ENCODE measurements around the gene OSBPL5. TPM values are rescaled to one million over a fixed set of nuclear protein-coding genes. Genes with fewer than 3 reads are reported as not detected.

Gene OSBPL5
- total and polyA plus RNA-seq, 2 of the 4 experiments (the other 2 are of a cell fraction) = 14.9 to 22.3 TPM

GRCh38 chr11:3198815-3199214 lies 33.7 kb upstream of the OSBPL5 start:
- ChIA-PET CTCF (no interaction called here), POLR2A (ENCODE audit: unreplicated experiment) (interaction anchor here (0.5 kb wide), 1 partner anchor 12 kb away, joined by 13 read pairs; no protein-coding TSS in a partner anchor)
- intact Hi-C loops (cut with micrococcal nuclease) = no loop called here

More at GRCh38 chr11:3198815-3199214, 33.7 kb upstream of the OSBPL5 start:
- DNase-seq = no peak
- no peak for TF ChIP-seq SMC3 (IDR thresholded peaks at IDR 0.05; ENCODE audit: low read depth, low read length)
- TF ChIP-seq MAFK (IDR thresholded peaks at IDR 0.05; ENCODE audit: low read depth, low read length) = no peak
- no peak for TF ChIP-seq MAZ (IDR thresholded peaks at IDR 0.05; ENCODE audit: borderline replicate concordance, low read depth, low read length)
- TF ChIP-seq RFX5 (IDR thresholded peaks at IDR 0.05; ENCODE audit: low read depth, low read length) = no peak
- no peak for TF ChIP-seq CHD1 (IDR thresholded peaks at IDR 0.05; ENCODE audit: low read depth, low read length)
- no peak for TF ChIP-seq MXI1 (IDR thresholded peaks at IDR 0.05; ENCODE audit: borderline replicate concordance, low read depth, low read length)
- TF ChIP-seq CEBPB (IDR thresholded peaks at IDR 0.05; ENCODE audit: low read depth, low read length) = no peak
- no peak for TF ChIP-seq USF2 (IDR thresholded peaks at IDR 0.05; ENCODE audit: low read depth, low read length)
- TF ChIP-seq FOS (IDR thresholded peaks at IDR 0.05; ENCODE audit: low read depth, low read length) = no peak
- TF ChIP-seq POLR2A (IDR thresholded peaks at IDR 0.05; ENCODE audit: low read depth, low read length) = no peak
- TF ChIP-seq BHLHE40 (IDR thresholded peaks at IDR 0.05; ENCODE audit: low read depth, low read length) = no peak
- TF ChIP-seq CTCF (conservative IDR thresholded peaks at IDR 0.05; ENCODE audit: low read depth, low read length) = no peak
- ATAC-seq (ENCODE audit: low read depth) = no peak
- no peak overlapping the region for H3K14ac ChIP-seq (replicated peaks; ENCODE audit: low read depth, low read length)
- no peaks in the 10 kb centered on the region for H4K20me1 ChIP-seq (ENCODE audit: insufficient read depth, low read length)
- dilution Hi-C loops (cut with HindIII; ENCODE audit: low sequenced_read_pairs, unreplicated experiment) (no loop called here), in situ Hi-C loops (cut with MboI; ENCODE audit: low sequenced_read_pairs) (no loop called here)
- no peak overlapping the region for H2BK120ac ChIP-seq (ENCODE audit: low read depth, low read length)
- no peak overlapping the region for H2AFZ ChIP-seq (replicated peaks; ENCODE audit: low read length, poor library complexity)
- H2BK5ac ChIP-seq (ENCODE audit: low read depth, low read length, poor library complexity, severe bottlenecking) = no peak overlapping the region
- H3K79me1 ChIP-seq (ENCODE audit: low read depth in 1 of 2, low read length in 2 of 2) = no peaks in the 10 kb centered on the region
- H3K9me3 ChIP-seq (ENCODE audit: control insufficient read depth, insufficient read depth, low read length) = no peaks in the 10 kb centered on the region
- no peak overlapping the region for H3K4me3 ChIP-seq (ENCODE audit: insufficient read depth, low read depth, low read length)
- H2AK9ac ChIP-seq (replicated peaks; ENCODE audit: low read depth, low read length, poor library complexity) = no peak overlapping the region
- H3K36me3 ChIP-seq (ENCODE audit: control insufficient read depth, insufficient read depth, low read length) = no peaks in the 10 kb centered on the region
- no peaks in the 10 kb centered on the region; the same call in 1 of the 2 replicates for H3K4me1 ChIP-seq (ENCODE audit: control insufficient read depth, insufficient read depth, low read length)
- H2BK20ac ChIP-seq (ENCODE audit: low read depth, low read length) = no peak overlapping the region
- no peak overlapping the region for H3K9ac ChIP-seq (ENCODE audit: low read depth, low read length)
- H3K9me1 ChIP-seq (ENCODE audit: insufficient read depth, low read length) = no peaks in the 10 kb centered on the region
- no peak overlapping the region for H3K23ac ChIP-seq (ENCODE audit: low read depth, low read length)
- no peak overlapping the region for H4K5ac ChIP-seq (ENCODE audit: low read depth, low read length)
- no peak overlapping the region for H3K18ac ChIP-seq (ENCODE audit: low read depth, low read length)
- BruUV-seq (replicated peaks) = no TSS peak
- H2BK15ac ChIP-seq (ENCODE audit: low read depth, low read length) = no peak overlapping the region
- no peak overlapping the region for H4K91ac ChIP-seq (ENCODE audit: insufficient read depth, low read depth, low read length)
- H3K4ac ChIP-seq (ENCODE audit: low read depth, low read length) = no peak overlapping the region
- peaks cover 79% of the 10 kb centered on the region for H3K27me3 ChIP-seq (ENCODE audit: control insufficient read depth, insufficient read depth, low read length)
- H3K27ac ChIP-seq (ENCODE audit: insufficient read depth, low read length) = no peak overlapping the region
- H2AK5ac ChIP-seq (ENCODE audit: low read depth, low read length) = no peak overlapping the region
- no peak overlapping the region for H4K8ac ChIP-seq (ENCODE audit: low read depth in 2 of 2, low read length in 2 of 2)
- WGBS, 2 experiments (ENCODE audit: extremely low coverage in 2 of 2, insufficient read length in 1 of 2) = 41% methylated on average over 6 of the region's 15 CpGs; no CpG with 5 or more reads in 1 of the 2 experiments
- no peak overlapping the region for H3K4me2 ChIP-seq (ENCODE audit: low read depth, low read length)
- no peak overlapping the region for H3K56ac ChIP-seq (ENCODE audit: extremely low read depth, insufficient read depth, low read length)

Data from IMR-90 (cell line).